GM18499 (cell line): Measurements from ENCODE around the gene POLR2F.
"Not testable (repeated sequence)": the region's sequence is repeated elsewhere in the genome, so short reads cannot be mapped to it uniquely, and the experiment has no call there.

Source experiments
- ATAC-seq: cut with Tn5 transposase; IDR thresholded peaks from one replicate; pipeline ENCODE4 v1.9.1; 2021; ENCODE audit warnings: moderate number of reproducible peaks; ENCODE audit not compliant: insufficient read depth, unreplicated experiment

POLR2F gene

DNA sequence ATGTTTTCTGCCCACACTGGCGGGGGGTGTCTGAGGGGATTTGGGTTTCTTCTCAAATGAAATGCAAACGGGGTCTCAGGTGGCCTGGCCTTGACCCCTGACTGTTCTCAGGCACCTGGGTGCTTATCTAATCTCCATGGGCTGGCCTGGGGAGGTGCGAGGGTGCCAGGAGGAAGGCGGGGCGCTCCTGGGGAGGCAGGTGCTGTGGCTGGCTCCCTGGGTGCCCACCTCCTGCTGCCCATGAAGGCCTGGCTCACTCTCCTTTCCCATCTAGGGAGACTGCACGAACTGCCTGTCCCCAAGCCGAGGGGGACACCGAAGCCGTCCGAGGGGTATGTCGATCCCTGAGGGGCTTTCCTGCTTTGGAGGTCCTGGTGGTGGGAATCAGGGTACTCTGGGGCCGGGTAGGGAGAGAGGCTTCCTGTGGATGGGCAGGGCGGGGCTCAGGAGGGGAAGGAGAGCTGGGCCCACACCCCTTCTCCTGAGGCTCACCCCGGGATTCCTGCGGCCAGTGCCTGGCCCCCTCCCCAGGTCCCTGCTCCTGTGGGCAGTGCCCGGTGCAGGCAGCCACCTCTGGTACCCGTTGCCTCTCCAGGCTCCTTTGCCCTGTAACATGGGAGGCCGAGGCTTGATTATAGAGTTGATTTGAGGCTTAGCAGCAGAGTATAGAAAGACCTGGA, 29.0 kb upstream of the POLR2F start:
- no peak for ATAC-seq

DNA sequence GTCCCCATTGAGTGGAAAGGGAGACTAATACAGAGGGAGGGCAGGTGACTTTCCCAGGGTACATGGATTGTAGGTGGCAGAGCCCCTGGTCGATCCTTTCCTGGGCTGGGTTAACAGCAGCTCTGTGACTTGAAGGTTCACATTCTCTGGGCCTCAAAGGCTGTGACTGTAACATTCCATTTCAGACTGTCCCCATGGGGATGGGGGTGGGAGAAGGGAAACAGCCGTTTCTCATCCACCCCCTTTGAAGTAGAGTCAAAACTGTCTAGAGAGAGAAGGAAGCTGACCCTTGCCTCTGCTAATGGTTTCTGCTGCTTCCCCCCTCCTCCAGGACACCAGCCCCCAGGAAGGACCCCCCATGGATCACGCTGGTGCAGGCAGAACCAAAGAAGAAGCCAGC, 28.2 kb upstream of the POLR2F start:
- ATAC-seq: no peak

DNA sequence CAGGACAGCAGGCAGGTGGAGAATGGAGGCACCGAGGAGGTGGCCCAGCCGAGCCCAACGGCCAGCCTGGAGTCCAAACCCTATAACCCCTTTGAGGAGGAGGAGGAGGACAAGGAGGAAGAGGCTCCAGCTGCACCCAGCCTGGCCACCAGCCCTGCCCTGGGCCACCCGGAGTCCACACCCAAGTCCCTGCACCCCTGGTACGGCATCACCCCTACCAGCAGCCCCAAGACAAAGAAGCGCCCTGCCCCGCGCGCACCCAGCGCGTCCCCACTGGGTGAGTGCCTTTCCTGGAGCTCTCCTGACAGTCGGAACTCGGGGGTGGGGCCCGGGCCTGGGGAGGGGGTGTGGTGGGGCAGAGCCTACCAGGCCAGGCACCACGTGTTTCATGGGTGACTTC, 27.7 kb upstream of the POLR2F start:
- ATAC-seq: no peak

DNA sequence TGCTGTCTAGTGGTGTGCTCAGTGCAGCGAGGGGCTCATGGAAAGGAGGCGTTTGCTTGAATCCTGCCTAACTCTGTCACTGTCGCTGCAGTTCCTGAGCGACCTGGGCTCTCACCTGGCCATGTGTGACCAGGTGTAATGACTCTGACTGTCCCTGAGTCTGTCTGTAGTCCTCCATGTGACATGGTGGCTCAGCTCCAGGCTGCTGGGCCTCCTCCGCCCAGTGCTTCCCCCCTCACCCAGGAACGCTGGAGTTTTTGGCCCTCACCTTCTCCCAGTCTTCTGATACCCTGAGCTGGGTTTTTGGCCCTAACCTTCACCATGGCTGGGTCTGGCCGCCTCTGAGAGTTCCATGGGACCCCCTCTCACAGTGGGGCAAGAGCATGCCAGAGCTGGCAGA, 27.1 kb upstream of the POLR2F start:
- no peak for ATAC-seq

DNA sequence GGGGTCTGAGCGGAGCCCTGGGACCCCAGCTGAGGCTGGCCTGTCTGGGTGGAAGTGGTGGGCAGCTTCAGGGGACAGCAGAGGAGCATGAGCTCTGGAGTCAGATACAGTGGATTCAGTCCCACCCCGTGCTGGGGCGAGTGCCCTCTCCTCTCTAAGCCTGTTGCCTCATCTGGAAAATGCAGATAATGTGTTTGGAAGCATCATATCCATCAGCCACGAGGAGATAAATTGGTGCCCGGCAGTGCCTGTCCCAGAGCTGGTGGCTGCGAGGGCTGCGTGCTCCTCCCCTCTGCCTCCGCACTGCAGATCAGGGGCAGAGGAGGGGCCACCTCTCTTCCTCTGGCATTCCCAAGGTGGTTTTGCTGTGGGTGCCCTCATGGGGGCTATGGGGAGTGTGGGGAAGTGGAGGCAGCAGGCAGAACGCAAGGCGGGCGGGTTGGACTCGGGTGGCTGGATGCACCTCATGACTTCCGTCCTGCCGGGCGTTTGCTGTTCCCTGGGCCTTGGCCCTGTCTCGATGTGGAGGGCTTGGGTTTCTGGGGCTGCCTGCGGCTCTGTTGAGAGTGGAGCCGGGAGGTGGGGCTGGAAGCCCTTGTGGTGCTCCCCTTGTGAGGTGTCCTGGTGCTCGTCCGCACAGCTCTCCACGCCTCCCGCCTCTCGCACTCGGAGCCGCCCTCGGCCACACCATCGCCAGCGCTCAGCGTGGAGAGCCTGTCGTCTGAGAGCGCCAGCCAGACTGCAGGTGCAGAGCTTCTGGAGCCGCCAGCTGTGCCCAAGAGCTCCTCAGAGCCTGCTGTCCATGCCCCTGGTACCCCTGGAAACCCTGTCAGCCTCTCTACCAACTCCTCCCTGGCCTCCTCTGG, 26.5 kb upstream of the POLR2F start:
- no peak for ATAC-seq

DNA sequence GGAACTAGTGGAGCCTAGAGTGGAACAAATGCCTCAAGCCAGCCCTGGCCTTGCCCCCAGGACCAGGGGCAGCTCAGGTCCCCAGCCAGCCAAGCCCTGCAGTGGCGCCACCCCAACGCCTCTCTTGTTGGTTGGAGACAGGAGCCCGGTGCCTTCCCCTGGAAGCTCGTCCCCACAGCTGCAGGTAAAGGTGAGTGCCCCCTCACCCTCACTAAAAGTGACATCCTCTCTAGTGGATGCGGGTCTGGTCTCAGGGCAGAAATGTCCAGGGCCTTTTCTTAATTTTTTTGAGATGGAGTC, 25.9 kb upstream of the POLR2F start:
- no peak for ATAC-seq

DNA sequence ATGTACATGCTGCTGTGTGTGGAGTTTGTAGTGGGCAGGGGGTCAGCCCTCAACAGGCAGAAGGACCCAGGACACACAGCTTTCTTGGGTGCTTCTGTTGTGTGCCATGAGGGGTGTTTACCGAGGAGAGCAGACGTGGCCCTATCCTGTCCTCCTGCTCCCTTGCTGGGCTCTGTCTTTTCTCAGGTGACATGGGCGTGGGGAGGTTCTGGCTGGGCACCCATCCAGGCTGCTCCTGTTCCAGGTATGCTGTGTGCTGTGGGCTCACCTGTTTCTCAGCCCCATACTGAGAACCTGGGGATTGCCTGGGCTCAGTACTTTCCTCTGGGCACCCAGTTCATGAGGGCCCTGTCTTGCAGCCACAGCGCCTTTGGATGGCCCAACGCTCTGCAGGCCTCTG, 24.1 kb upstream of the POLR2F start:
- ATAC-seq: no peak

DNA sequence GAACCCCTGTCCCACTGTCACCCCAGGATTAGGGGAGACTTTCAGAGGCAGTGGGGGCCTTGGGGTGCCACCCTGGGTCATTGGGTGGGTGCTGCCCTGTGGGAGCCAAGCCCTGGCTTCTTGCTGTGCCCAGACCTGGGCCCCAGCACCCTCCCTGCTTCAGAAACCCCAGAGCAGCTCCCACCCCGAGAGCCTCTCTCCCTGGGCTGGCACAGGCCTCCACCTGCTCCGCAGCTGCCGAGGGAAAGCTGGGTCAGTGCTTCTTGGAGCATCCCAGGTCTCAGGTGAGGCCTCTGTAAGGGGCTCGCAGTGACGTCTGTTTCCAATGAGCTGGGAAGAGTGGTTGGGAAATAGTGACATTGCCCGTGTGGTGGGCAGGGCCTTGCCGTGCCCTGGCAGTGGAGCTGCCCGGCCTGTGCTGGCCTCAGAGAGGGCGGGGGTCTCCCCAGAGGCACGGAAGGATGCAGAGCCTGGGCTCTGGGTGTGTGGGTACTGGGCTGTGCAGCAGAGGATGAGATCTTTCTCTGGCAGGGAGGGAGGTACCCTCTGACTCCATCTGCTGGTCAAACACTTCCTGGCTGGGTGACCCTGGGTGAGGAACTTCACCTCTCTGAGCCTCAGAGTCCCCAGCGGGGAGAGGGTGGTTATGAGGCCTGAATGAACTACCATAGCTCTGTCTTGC, 23.1 kb upstream of the POLR2F start:
- no peak for ATAC-seq

DNA sequence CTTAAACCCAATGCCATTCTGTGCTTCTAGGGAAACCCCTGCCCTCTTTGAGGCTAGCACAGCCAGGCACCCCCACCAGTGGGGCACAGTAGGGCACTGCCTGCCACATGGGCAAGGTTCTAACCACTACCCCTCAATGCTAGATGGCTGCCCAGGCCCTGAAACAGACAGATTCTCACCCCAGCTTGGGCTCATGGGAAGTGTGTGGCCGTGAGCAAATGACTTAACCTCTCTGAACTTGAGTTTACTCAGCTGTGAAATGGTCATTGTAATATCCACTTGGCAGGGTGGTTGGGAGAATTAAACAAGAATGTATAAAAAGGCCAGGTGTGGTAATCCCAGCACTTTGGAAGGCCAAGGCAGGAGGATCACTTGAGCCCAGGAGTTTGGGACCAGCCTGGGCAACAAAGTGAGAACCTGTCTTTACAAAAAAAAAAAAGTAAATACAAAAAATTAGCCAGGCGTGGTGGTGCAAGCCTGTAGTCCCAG, 22.5 kb upstream of the POLR2F start:
- ATAC-seq: no peak

DNA sequence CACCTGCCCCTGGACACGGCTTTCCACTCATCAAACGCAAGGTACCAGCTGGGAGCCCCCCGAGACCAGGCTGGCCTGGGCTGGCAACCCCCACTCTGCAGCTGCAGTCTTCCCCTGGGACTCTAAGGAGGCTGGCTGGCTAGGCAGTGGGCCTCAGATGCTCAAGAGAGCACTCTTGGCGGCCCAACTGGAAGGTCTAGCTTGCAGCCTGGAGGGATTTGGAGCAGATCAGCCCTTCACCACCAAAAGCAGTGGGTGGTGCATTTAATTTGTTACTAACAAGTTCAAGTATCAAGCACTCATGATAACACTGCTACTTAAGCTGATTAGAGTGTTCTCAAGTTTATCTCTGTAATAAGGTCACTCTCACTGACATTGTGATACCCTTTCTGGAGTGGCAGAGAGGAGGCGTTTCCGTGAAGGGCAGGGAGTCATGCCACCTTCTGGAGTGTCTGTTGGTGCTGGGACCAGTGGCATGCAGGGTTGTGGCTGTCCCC, 21.6 kb upstream of the POLR2F start:
- ATAC-seq: no peak

DNA sequence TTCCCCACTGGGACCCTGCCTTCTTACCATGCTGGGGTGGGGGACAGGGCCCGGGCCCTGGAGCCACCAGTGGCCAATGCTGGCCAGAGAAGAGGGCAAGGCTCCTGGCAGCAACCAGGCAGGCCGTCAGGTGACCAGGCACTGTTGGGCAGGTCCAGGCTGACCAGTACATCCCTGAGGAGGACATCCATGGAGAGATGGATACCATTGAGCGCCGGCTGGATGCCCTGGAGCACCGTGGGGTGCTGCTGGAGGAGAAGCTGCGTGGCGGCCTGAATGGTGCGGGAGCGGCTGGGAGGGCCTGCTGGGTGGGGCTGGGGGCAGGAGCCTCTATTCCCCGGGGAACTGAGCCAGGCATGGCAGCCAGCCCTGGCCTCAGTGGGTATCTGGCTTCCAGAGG, 21.1 kb upstream of the POLR2F start:
- ATAC-seq: no peak

DNA sequence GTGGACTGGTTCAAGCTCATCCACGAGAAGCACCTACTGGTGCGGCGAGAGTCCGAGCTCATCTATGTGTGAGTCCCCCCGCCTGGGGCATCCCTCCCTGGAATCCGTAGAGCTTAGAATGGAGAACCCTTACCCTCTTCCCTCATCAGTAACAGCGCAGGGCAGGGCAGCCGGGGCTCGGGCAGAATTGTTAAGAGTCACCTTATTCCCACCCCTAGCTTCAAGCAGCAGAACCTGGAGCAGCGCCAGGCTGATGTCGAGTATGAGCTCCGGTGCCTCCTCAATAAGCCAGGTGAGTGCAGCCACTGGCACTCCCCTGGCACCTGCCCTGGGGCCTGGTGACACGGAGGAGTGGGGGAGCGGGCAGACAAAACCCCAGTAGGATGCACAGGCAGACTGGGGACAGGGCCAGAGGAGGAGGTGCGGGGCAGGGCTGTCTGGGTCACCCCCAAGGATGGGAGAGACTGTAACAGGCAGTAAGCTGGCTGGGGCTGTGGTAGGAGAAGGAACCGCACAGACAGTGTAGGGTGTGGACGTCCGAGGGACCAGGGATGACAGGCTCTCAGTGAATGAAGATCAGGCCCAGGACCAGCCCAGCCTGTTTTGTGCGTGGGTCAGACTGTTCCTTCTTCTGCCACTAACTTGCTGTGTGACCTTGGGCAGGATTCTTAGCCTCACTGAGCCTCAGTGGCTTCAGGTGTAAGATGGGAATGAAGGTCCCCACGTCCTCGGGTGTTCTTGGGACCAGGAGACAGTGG, 20.5 kb upstream of the POLR2F start:
- ATAC-seq: no peak

DNA sequence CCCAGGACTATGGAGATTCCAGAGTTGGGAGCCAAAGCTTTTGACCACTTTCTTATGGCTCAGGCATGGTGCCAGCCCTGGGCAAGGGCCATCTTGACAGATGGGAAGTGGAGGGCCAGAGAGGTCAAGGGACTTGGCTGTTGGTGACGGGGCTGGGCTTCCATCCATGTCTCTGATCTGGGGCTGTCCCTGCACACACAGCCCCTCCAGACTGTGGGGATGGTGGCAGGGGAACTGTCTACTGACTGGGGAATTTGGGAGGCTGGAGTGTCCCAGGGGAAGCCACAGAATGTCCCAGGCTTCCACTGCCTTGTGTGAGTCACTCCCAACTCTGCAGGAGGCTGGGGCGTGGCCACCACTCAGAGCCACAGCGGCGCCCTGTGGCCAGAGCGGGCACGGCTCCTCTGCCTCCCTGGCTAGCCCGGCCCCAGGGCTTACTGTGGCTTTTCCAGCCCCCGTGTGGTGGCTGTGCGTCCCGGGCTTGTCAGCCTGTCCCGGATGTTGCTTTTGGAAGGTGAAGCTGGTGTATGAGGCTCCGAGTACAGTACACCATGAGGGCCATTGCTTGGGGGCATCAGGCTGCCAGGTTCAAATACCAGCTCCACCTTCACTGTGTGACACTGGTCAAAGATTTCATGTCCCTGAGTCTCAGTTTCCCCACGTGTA, 19.7 kb upstream of the POLR2F start:
- no peak for ATAC-seq

DNA sequence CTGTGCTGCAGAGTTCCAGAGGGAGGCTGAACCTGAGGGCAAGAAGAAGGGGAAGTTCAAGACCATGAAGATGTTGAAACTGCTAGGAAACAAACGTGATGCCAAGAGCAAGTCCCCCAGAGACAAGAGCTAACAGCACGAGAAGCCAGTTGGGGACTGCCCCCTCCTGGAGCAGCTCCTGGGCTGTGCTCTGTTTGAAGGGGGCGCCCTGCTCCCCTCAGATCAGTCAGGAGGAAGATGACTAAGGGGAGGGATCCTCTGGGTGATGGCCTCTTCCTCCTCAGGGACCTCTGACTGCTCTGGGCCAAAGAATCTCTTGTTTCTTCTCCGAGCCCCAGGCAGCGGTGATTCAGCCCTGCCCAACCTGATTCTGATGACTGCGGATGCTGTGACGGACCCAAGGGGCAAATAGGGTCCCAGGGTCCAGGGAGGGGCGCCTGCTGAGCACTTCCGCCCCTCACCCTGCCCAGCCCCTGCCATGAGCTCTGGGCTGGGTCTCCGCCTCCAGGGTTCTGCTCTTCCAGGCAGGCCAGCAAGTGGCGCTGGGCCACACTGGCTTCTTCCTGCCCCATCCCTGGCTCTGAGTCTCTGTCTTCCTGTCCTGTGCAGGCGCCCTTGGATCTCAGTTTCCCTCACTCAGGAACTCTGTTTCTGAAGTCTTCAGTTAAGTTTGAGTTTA, 12.7 kb upstream of the POLR2F start:
- no peak for ATAC-seq

DNA sequence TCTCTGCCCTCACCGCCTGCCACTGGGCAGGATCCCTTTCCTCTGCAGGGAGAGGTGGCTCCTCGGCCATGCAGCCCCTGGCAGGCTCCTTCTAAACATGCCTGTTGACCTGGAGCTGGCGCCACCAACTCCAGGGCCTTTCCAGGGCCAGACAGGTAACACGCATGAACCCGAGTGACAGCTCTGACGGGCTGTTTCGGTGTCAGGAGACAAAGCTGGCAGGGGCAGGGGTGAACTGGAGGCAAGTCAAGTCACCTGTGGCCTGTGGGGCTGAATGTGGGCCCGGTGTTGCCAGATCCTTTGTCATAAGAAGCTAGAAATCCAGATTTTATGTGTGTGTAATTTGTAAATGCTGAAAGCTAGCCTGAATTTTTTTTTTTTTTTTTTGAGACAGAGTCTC, 11.4 kb upstream of the POLR2F start:
- no peak for ATAC-seq

DNA sequence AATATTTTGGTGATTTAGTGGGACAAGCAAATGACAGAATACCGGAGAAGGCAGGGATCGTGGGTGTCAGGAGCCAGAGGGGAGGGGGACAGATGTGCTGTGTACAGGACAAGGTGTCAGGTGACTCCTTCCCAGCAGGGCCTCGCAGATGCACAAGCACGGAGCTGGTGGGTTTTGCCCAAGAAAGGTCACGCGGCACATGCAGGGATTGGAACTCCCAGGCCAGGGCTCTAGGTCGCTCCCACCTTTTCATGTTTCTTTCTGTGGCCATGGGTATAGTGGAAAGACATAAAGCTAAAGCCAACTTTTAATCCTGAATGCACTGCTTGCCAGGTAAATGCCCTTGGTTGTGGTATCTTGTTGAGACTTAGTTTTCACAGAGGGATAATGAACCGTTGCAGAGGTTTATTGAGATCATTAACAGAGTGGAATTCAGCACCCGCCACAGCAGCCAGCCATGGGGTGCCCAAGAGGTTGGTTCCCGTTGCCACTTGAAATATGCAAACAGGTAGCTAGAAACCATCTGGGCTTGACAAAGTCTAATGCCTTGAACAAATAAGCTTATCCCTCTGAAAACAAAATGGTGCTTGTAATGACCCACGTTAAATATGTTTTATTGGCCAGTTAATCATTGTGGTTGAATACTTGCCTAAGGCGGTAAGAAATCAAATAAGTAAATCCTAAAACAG, 10.2 kb upstream of the POLR2F start:
- ATAC-seq: no peak

DNA sequence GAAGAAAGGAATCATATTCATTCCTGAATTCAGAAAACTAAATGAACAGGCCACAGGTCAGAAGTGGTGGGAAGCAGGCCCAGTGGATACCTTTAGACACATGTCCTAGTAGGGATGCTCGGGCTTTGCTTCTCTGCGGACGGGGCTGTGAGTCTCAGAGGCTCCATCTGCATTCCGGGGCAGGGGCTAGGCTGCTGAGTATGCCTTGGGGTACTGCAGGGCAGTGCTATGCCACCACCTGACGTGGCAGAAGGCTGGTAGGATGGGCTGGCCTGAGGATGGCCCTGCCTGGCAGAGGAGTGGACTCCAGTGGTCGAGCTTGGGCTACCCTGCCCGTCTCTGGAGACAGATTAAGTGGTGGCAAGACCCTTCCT, 9.7 kb upstream of the POLR2F start:
- no peak for ATAC-seq

DNA sequence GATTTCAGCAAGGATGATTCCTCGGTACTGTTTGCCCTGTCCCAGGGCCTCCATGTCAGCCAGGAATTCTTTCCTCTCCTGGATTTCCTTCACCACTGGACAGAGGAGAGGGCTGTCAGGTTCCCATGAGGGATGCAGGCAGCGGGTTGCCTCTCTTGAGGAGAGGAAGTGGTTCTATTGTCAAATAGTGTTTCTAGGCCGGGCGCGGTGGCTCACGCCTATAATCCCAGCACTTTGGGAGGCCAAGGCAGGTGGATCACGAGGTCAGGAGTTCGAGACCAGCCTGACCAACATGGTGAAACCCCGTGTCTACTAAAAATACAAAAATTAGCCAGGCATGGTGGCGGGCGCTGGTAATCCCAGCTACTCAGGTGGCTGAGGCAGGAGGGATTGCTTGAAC, 9.1 kb upstream of the POLR2F start:
- ATAC-seq: not testable (repeated sequence)
